PC-9 (cell line): ENCODE results near the gene PHAF1. TPM values are rescaled to one million over a fixed set of nuclear protein-coding genes. Genes with fewer than 3 reads are reported as not detected.

Source experiments
- BruUV-seq: library from RNA; stranded (reverse); fragments of 400-500 nt; replicated peaks from 2 replicates; lab custom pipeline; 2021; lab: Mats Ljungman, UMichigan
- CTCF ChIA-PET: fragments of 300-600 bp; sonication (Branson Sonifier 250); formaldehyde crosslinking; loops from one replicate; lab custom pipeline; 2022; ENCODE audit warnings: antibody characterized with exemption; lab: Charles Lee
- POLR2A ChIA-PET: fragments of 300-600 bp; sonication (Branson Sonifier 250); formaldehyde crosslinking; loops from one replicate; lab custom pipeline; 2022; ENCODE audit warnings: antibody characterized with exemption; ENCODE audit not compliant: unreplicated experiment; lab: Charles Lee
- DNase-seq, 2 experiments: peaks; one replicate each; pipeline versions ENCODE4 v3.0.0 to v3.0.0-alpha.2; 2015 to 2022; ENCODE audit warnings: mixed read lengths in 1 of 2
- H2AFZ ChIP-seq: fragments of 200-600 bp; sonication (generic); 2 replicates; pipeline ENCODE4 v1.8.1; 2017; ENCODE audit warnings: antibody characterized with exemption
- H3F3A ChIP-seq: fragments of 200-600 bp; sonication (generic); 2 replicates; pipeline ENCODE4 v1.8.1; 2017; ENCODE audit warnings: antibody characterized with exemption, mild to moderate bottlenecking, low read depth; ENCODE audit not compliant: insufficient read depth
- H3K27ac ChIP-seq: fragments of 200-600 bp; sonication (generic); 2 replicates; pipeline ENCODE4 v1.6.1; 2016; ENCODE audit warnings: mixed run types
- H3K27me3 ChIP-seq: fragments of 200-600 bp; sonication (generic); 2 replicates; pipeline ENCODE4 v1.6.1; 2016; ENCODE audit warnings: low read depth, mixed run types; ENCODE audit not compliant: insufficient read depth
- H3K36me3 ChIP-seq: fragments of 200-600 bp; sonication (generic); 2 replicates; pipeline ENCODE4 v1.6.1; 2016; ENCODE audit warnings: low read depth, mixed run types
- H3K4me1 ChIP-seq: fragments of 200-600 bp; sonication (generic); replicated peaks from 2 replicates; pipeline ENCODE4 v1.6.1; 2016; ENCODE audit warnings: mixed run types; ENCODE audit not compliant: insufficient read depth
- H3K4me2 ChIP-seq: fragments of 200-600 bp; sonication (generic); 2 replicates; pipeline ENCODE4 v1.6.1; 2017; ENCODE audit warnings: mixed run types
- H3K4me3 ChIP-seq: fragments of 200-600 bp; sonication (generic); 2 replicates; pipeline ENCODE4 v1.6.1; 2016; ENCODE audit warnings: mixed run types
- H3K79me2 ChIP-seq: fragments of 200-600 bp; sonication (generic); 2 replicates; pipeline ENCODE4 v1.6.1; 2017; ENCODE audit warnings: low read depth, mixed run types
- H3K9me2 ChIP-seq: fragments of 200-600 bp; sonication (generic); 2 replicates; pipeline ENCODE4 v1.8.1; 2017; ENCODE audit warnings: mild to moderate bottlenecking; ENCODE audit not compliant: insufficient read depth
- H3K9me3 ChIP-seq: fragments of 200-600 bp; sonication (generic); 2 replicates; pipeline ENCODE4 v1.8.1; 2016; ENCODE audit warnings: low read depth; ENCODE audit not compliant: insufficient read depth
- H4K20me1 ChIP-seq: fragments of 200-600 bp; sonication (generic); 2 replicates; pipeline ENCODE4 v1.8.1; 2017; ENCODE audit not compliant: insufficient read depth
- CTCF ChIP-seq: fragments of 200-600 bp; sonication (generic); conservative IDR thresholded peaks from 2 replicates; pipeline ENCODE4 v1.6.1; 2017; ENCODE audit warnings: mixed run types, antibody characterized with exemption, mild to moderate bottlenecking, moderate library complexity
- EZH2 ChIP-seq: fragments of 200-600 bp; sonication (generic); IDR thresholded peaks from 2 replicates; pipeline ENCODE4 v1.8.0; 2017; ENCODE audit warnings: antibody characterized with exemption, low read depth
- intact Hi-C: fragments of 100-400 bp; cut with micrococcal nuclease; formaldehyde crosslinking; loops from one replicate; pipeline ENCODE4 v1.10.0; 2022; ENCODE audit not compliant: unreplicated experiment
- total RNA-seq: library from RNA; stranded (reverse); gene quantifications from 2 replicates; pipeline ENCODE4 v1.2.3, GENCODE V29; 2021

The PHAF1 gene
- total RNA-seq, 1 experiment from 2014 or later, result 19.5 TPM

GRCh38 chr16:67166598-67167168, 56.9 kb downstream of the PHAF1 start:
- BruUV-seq, result no TSS peak
- ChIA-PET POLR2A (no interaction called here), CTCF (no interaction called here)
- H3K9me2 ChIP-seq, result no peaks in the 10 kb centered on the region
- no peaks in the 10 kb centered on the region for H3K36me3 ChIP-seq
- no peak for DNase-seq
- TF ChIP-seq EZH2 (no peak), CTCF (no peak)
- peaks cover 8% of the 10 kb centered on the region; the same call in 1 of the 2 replicates for H3K79me2 ChIP-seq
- intact Hi-C loops, result no loop called here
- H3K4me2 ChIP-seq, result no peak overlapping the region
- no peaks in the 10 kb centered on the region for H3K27me3 ChIP-seq
- no peaks in the 10 kb centered on the region for H4K20me1 ChIP-seq
- no peak overlapping the region for H3K27ac ChIP-seq
- peaks cover 21% of the 10 kb centered on the region for H3K4me1 ChIP-seq
- H3K9me3 ChIP-seq, result no peaks in the 10 kb centered on the region
- H2AFZ ChIP-seq, result no peak overlapping the region
- H3F3A ChIP-seq, result peaks cover 23% of the 10 kb centered on the region
- H3K4me3 ChIP-seq, result no peak overlapping the region

- Histone ChIP-seq H2AFZ (no peak overlapping the region), H3K9me3 (no peaks in the 10 kb centered on the region), H3K36me3 (no peaks in the 10 kb centered on the region), H3K4me3 (no peak overlapping the region), H3K9me2 (no peaks in the 10 kb centered on the region), H3K4me2 (no peak overlapping the region), H3K4me1 (peaks cover 24% of the 10 kb centered on the region), H3K27ac (no peak overlapping the region), H3K79me2 (peaks cover 15% of the 10 kb centered on the region; the same call in 1 of the 2 replicates), H3K27me3 (no peaks in the 10 kb centered on the region), H4K20me1 (no peaks in the 10 kb centered on the region), H3F3A (peaks cover 32% of the 10 kb centered on the region)
- ChIA-PET CTCF (no interaction called here), POLR2A (no interaction called here)
- TF ChIP-seq CTCF (no peak), EZH2 (no peak)
- intact Hi-C loops, result no loop called here
- no TSS peak for BruUV-seq
- DNase-seq, result no peak
These were observed 57.8 kb downstream of the PHAF1 start for GRCh38 chr16:67167588-67167987.

- H2AFZ ChIP-seq, result no peak overlapping the region
- ChIA-PET CTCF (interaction anchor here (0.6 to 0.7 kb wide), 3 partner anchors 15 to 147 kb away, joined by 3 to 4 read pairs (median 4); no protein-coding TSS in a partner anchor), POLR2A (no interaction called here)
- H3F3A ChIP-seq, result peaks cover 46% of the 10 kb centered on the region
- H4K20me1 ChIP-seq, result no peaks in the 10 kb centered on the region
- H3K27me3 ChIP-seq, result no peaks in the 10 kb centered on the region
- H3K79me2 ChIP-seq, result peaks cover 15% of the 10 kb centered on the region; the same call in 1 of the 2 replicates
- H3K36me3 ChIP-seq, result no peaks in the 10 kb centered on the region
- peak overlapping the region; percentile 98 for H3K4me2 ChIP-seq
- H3K27ac ChIP-seq, result no peak overlapping the region
- intact Hi-C loops, result no loop called here
- no peaks in the 10 kb centered on the region for H3K9me2 ChIP-seq
- BruUV-seq, result no TSS peak
- no peak for DNase-seq
- TF ChIP-seq EZH2 (no peak), CTCF (no peak)
- peaks cover 32% of the 10 kb centered on the region for H3K4me1 ChIP-seq
- H3K9me3 ChIP-seq, result no peaks in the 10 kb centered on the region
- no peak overlapping the region for H3K4me3 ChIP-seq
These were observed 59.3 kb downstream of the PHAF1 start for GRCh38 chr16:67169011-67169451.
